Fibroblast of skin of scalp (primary cell): ENCODE results near the gene TINAGL1. TPM values are rescaled to one million over a fixed set of nuclear protein-coding genes. Genes with fewer than 3 reads are reported as not detected.

ENCODE experiments used
- DNase-seq: peaks from one replicate; pipeline ENCODE4 v3.0.0-alpha.2; 2013
- polyA plus RNA-seq, 2 experiments: library from polyadenylated mRNA; unstranded; fragments of 120-200 nt; gene quantifications; one replicate each; pipeline ENCODE4 v1.2.1, GENCODE V29; 2013; ENCODE audit not compliant: insufficient read length in 2 of 2

Gene TINAGL1
- 24.2 TPM for polyA plus RNA-seq (2013, experiment 1 of 2; ENCODE audit: insufficient read length)
- polyA plus RNA-seq (2013, experiment 2 of 2; ENCODE audit: insufficient read length): 26.2 TPM

GRCh38 chr1:31576201-31576669 lies at the start of gene TINAGL1:
Gene TINAGL1 (plus strand): TSS chr1:31576515. CDS start chr1:31577149, 634 bp downstream.
- DNase-seq: no peak

GRCh38 chr1:31529999-31530684 lies 46.2 kb upstream of the TINAGL1 start:
- peak; percentile 72 for DNase-seq

- DNase-seq: peak; percentile 83
These were observed 44.9 kb upstream of the TINAGL1 start for GRCh38 chr1:31531177-31531999.

- DNase-seq: no peak
These were observed 44.1 kb upstream of the TINAGL1 start for GRCh38 chr1:31532173-31532572.

- no peak for DNase-seq
These were observed 40.8 kb upstream of the TINAGL1 start for GRCh38 chr1:31535561-31535960.

- no peak for DNase-seq
These were observed 37.0 kb upstream of the TINAGL1 start for GRCh38 chr1:31539329-31539728.

- DNase-seq: no peak
These were observed 35.1 kb upstream of the TINAGL1 start for GRCh38 chr1:31541194-31541593.

GRCh38 chr1:31545927-31546540 lies 30.3 kb upstream of the TINAGL1 start:
- DNase-seq: no peak

GRCh38 chr1:31548534-31548906 lies 27.8 kb upstream of the TINAGL1 start:
- peak; percentile 21 for DNase-seq

- peak; percentile 82 for DNase-seq
These were observed 27.2 kb upstream of the TINAGL1 start for GRCh38 chr1:31548907-31549808.

- no peak for DNase-seq
These were observed 26.3 kb upstream of the TINAGL1 start for GRCh38 chr1:31549809-31550620.

GRCh38 chr1:31551208-31551607 lies 25.1 kb upstream of the TINAGL1 start:
- peak; percentile 74 for DNase-seq

- DNase-seq: no peak
These were observed 23.8 kb upstream of the TINAGL1 start for GRCh38 chr1:31552489-31552888.

- DNase-seq: no peak
These were observed 19.8 kb upstream of the TINAGL1 start for GRCh38 chr1:31556481-31557006.

- DNase-seq: no peak
These were observed 16.6 kb upstream of the TINAGL1 start for GRCh38 chr1:31559715-31560114.

- no peak for DNase-seq
These were observed 15.9 kb upstream of the TINAGL1 start for GRCh38 chr1:31560394-31560793.

- DNase-seq: no peak
These were observed 13.5 kb upstream of the TINAGL1 start for GRCh38 chr1:31562707-31563360.

- no peak for DNase-seq
These were observed 11.7 kb upstream of the TINAGL1 start for GRCh38 chr1:31564606-31564989.

GRCh38 chr1:31567956-31568570 lies 8.3 kb upstream of the TINAGL1 start:
- peak; percentile 71 for DNase-seq
